ENCODE data around the gene RBFOX1.

The RBFOX1 gene

DNA sequence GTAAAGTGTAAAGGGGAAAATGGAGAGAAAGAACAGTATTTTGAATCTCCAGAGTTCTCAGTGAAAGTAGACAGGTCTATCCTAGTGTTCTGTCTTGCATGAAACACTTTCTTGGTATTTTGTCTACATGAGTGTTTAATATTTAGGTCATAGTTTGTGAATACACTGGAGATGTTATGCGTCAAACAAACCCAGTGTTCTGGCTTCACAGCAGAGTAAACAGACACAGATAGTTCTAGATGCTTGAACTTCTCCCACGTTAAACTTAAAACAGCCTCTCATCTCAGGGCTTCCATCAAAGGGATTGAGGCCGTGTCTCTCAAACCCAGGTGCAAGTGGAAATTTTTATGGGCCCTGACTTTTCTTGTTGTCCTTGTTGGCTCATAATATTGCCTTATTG, 48.3 kb downstream of the RBFOX1 start:
- no peak for DNase-seq (ENCODE audit: low spot score)
- TF ChIP-seq, protein P1, sequence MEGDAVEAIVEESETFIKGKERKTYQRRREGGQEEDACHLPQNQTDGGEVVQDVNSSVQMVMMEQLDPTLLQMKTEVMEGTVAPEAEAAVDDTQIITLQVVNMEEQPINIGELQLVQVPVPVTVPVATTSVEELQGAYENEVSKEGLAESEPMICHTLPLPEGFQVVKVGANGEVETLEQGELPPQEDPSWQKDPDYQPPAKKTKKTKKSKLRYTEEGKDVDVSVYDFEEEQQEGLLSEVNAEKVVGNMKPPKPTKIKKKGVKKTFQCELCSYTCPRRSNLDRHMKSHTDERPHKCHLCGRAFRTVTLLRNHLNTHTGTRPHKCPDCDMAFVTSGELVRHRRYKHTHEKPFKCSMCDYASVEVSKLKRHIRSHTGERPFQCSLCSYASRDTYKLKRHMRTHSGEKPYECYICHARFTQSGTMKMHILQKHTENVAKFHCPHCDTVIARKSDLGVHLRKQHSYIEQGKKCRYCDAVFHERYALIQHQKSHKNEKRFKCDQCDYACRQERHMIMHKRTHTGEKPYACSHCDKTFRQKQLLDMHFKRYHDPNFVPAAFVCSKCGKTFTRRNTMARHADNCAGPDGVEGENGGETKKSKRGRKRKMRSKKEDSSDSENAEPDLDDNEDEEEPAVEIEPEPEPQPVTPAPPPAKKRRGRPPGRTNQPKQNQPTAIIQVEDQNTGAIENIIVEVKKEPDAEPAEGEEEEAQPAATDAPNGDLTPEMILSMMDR (IDR thresholded peaks at IDR 0.05; ENCODE audit: borderline replicate concordance, control extremely low read depth, extremely low read depth, insufficient read depth, missing control alignments), result no peak
- in situ Hi-C loops (cut with MboI; ENCODE audit: low sequenced_read_pairs, unreplicated experiment), result no loop called here

GRCh38 chr16:7381671-7382070, 49.0 kb downstream of the RBFOX1 start:
- TF ChIP-seq, protein P1 (IDR thresholded peaks at IDR 0.05; ENCODE audit: borderline replicate concordance, control extremely low read depth, extremely low read depth, insufficient read depth, missing control alignments), result no peak
- in situ Hi-C loops (cut with MboI; ENCODE audit: low sequenced_read_pairs, unreplicated experiment), result no loop called here
- no peak for DNase-seq (ENCODE audit: low spot score)

DNA sequence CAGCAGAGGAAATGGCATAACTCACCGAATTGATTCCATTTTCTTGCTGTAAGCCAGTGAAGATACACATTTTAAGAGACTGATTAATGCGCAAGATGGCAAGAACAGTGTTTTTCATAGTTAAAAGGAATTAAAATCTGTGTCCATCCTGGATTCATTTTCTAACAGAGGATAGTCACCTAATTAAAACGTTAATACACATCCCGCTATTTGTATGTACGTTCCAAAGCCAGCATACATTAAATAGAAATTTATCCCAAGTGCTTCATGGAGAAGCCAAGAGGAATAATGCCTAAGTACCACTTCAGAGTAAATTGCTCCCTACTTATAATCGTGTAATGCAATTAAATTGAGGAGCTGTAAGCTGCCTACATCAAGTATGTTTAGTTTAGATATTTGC, 49.9 kb downstream of the RBFOX1 start:
- no peak for DNase-seq (ENCODE audit: low spot score)

GRCh38 chr16:7390974-7391373, 58.3 kb downstream of the RBFOX1 start:
- no peak for DNase-seq (ENCODE audit: low spot score)
- in situ Hi-C loops (cut with MboI; ENCODE audit: low sequenced_read_pairs, unreplicated experiment), result no loop called here
- TF ChIP-seq, protein P1 (IDR thresholded peaks at IDR 0.05; ENCODE audit: borderline replicate concordance, control extremely low read depth, extremely low read depth, insufficient read depth, missing control alignments), result no peak

More for the DNA sequence above, 49.9 kb downstream of the RBFOX1 start:
- in situ Hi-C loops (cut with MboI; ENCODE audit: low sequenced_read_pairs, unreplicated experiment), result no loop called here
- TF ChIP-seq, protein P1 (IDR thresholded peaks at IDR 0.05; ENCODE audit: borderline replicate concordance, control extremely low read depth, extremely low read depth, insufficient read depth, missing control alignments), result no peak

DNA sequence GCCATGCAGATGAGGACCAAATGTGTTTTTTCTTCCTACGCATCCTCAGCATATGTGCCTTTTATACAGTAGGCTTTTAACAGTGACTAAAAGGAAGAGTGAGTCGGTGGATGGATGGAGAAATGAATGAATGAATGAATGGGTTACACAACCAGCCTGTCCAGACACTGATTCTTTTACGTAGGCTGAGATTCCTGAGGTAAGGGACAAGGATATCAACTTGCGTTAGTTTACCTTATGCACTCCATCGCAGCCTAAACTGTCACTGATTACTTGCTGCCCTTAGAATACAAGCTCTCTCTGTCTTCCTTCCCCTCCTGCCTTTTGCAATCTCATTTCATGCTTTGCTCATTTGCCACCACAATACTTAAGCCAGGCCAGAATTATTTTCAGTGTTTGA, 59.0 kb downstream of the RBFOX1 start:
- no peak for DNase-seq (ENCODE audit: low spot score)
- in situ Hi-C loops (cut with MboI; ENCODE audit: low sequenced_read_pairs, unreplicated experiment), result no loop called here
- TF ChIP-seq, protein P1 (IDR thresholded peaks at IDR 0.05; ENCODE audit: borderline replicate concordance, control extremely low read depth, extremely low read depth, insufficient read depth, missing control alignments), result no peak

DNA sequence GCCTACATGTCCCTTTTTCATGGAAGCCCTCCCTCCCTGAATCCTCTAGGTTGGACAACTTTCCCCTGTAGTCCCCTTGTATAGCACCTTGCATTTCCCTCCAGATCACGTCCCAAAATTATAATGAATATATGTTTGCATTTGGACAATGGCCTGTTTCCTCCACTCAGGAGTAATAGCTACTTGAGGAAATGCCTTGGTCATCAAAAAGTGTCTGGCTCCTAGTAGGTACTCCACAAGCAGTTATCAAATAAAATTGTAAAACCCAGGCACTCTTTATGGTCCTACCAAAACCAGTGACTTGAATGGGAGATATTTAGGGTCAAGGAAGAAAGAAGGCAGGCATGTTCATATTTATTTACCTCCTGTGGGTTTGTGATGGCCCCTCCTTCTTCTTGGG, 59.6 kb downstream of the RBFOX1 start:
- DNase-seq (ENCODE audit: low spot score), result no peak
- in situ Hi-C loops (cut with MboI; ENCODE audit: low sequenced_read_pairs, unreplicated experiment), result no loop called here
- TF ChIP-seq, protein P1 (IDR thresholded peaks at IDR 0.05; ENCODE audit: borderline replicate concordance, control extremely low read depth, extremely low read depth, insufficient read depth, missing control alignments), result no peak

GRCh38 chr16:7393680-7394079, 61.0 kb downstream of the RBFOX1 start:
- DNase-seq (ENCODE audit: low spot score), result no peak
- in situ Hi-C loops (cut with MboI; ENCODE audit: low sequenced_read_pairs, unreplicated experiment), result no loop called here
- TF ChIP-seq, protein P1 (IDR thresholded peaks at IDR 0.05; ENCODE audit: borderline replicate concordance, control extremely low read depth, extremely low read depth, insufficient read depth, missing control alignments), result no peak
